Cardiac muscle cell (in vitro differentiated cells and primary cell): ENCODE data around the gene SKAP2. TPM values are rescaled to one million over a fixed set of nuclear protein-coding genes. Genes with fewer than 3 reads are reported as not detected.
A peak's percentile ranks its signal among the peaks of the same experiment; 100 is the strongest.

Experiments used
- DNase-seq, 2 donors: peaks; one replicate each; pipeline versions ENCODE4 v3.0.0 to v3.0.0-alpha.2; 2010 to 2017; ENCODE audit warnings: low read depth in 1 of 2, low spot score in 1 of 2
- H3K27ac ChIP-seq: fragments of 200-600 bp; sonication (generic); 2 replicates; pipeline ENCODE4 v1.5.1; 2016
- H3K27me3 ChIP-seq: fragments of 200-600 bp; sonication (generic); 2 replicates; pipeline ENCODE4 v1.6.0; 2016; ENCODE audit warnings: control low read depth
- H3K36me3 ChIP-seq: fragments of 200-600 bp; sonication (generic); 2 replicates; pipeline ENCODE4 v1.5.1; 2016; ENCODE audit warnings: control low read depth
- H3K4me1 ChIP-seq: fragments of 200-600 bp; sonication (generic); 2 replicates; pipeline ENCODE4 v1.8.1; 2017; ENCODE audit warnings: low read depth, mild to moderate bottlenecking, mixed run types
- H3K4me3 ChIP-seq: fragments of 200-600 bp; sonication (generic); 2 replicates; pipeline ENCODE4 v1.5.1; 2016; ENCODE audit warnings: mild to moderate bottlenecking
- H3K9me3 ChIP-seq: fragments of 200-600 bp; sonication (generic); 2 replicates; pipeline ENCODE4 v1.5.1; 2017; ENCODE audit warnings: low read depth, mild to moderate bottlenecking, control low read depth
- polyA plus RNA-seq: library from polyadenylated mRNA; unstranded; fragments of >200 nt; fragmentation: Nextera tagmentation; extraction: Ambion mirVana; gene quantifications from 2 replicates; pipeline ENCODE4 v1.2.1, GENCODE V29; 2016
- total RNA-seq: library from RNA; depleted of rRNA; stranded (reverse); fragments of >200 nt; gene quantifications from 2 replicates; pipeline ENCODE4 v1.2.3, GENCODE V29; 2016
- TF ChIP-seq, protein P1 (sequence below): IDR thresholded peaks from 2 replicates; pipeline ENCODE4 v1.5.1; 2012; ENCODE audit warnings: low read depth, mild to moderate bottlenecking, low read length

SKAP2 gene
- total and polyA plus RNA-seq, 2 experiments from 2014 or later = 1.2 to 2.8 TPM

DNA sequence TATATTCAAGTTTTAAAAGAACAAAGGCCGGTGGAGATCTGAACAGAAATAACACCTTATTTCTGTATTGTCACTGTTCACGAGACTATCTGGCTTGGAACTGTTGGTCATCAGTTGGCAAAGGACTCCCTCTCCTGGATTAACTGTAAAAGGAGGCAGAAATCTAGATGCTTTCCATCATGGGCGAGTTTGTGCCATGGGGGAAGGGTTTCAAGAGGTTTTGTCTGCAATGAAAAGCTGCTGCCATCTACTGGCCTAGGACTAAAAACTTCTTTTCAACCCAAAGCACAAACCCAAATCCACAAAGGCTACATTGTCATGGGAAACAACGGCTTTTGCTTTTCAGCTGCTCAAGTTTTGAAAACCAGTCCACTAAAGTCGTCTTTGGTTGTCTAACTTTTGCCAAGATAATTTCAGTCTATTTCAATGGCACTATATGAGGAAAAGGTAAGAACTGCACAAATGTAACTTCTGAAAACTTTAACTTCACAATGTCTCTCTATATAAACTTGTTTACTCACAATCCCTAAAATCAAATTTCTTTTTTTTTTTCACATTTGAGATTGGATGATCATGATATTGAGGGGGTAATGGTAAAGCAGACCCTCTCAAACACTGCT, 196.8 kb downstream of the SKAP2 start:
- TF ChIP-seq, protein P1, sequence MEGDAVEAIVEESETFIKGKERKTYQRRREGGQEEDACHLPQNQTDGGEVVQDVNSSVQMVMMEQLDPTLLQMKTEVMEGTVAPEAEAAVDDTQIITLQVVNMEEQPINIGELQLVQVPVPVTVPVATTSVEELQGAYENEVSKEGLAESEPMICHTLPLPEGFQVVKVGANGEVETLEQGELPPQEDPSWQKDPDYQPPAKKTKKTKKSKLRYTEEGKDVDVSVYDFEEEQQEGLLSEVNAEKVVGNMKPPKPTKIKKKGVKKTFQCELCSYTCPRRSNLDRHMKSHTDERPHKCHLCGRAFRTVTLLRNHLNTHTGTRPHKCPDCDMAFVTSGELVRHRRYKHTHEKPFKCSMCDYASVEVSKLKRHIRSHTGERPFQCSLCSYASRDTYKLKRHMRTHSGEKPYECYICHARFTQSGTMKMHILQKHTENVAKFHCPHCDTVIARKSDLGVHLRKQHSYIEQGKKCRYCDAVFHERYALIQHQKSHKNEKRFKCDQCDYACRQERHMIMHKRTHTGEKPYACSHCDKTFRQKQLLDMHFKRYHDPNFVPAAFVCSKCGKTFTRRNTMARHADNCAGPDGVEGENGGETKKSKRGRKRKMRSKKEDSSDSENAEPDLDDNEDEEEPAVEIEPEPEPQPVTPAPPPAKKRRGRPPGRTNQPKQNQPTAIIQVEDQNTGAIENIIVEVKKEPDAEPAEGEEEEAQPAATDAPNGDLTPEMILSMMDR = peak; percentile 89
- no peaks in the 10 kb centered on the region for H3K4me1 ChIP-seq
- DNase-seq = peak; percentile 94 to 95
- no peaks in the 10 kb centered on the region for H3K9me3 ChIP-seq
- H3K36me3 ChIP-seq = no peaks in the 10 kb centered on the region
- H3K4me3 ChIP-seq = no peak overlapping the region
- peaks cover 31% of the 10 kb centered on the region for H3K27me3 ChIP-seq
- H3K27ac ChIP-seq = no peak overlapping the region

DNA sequence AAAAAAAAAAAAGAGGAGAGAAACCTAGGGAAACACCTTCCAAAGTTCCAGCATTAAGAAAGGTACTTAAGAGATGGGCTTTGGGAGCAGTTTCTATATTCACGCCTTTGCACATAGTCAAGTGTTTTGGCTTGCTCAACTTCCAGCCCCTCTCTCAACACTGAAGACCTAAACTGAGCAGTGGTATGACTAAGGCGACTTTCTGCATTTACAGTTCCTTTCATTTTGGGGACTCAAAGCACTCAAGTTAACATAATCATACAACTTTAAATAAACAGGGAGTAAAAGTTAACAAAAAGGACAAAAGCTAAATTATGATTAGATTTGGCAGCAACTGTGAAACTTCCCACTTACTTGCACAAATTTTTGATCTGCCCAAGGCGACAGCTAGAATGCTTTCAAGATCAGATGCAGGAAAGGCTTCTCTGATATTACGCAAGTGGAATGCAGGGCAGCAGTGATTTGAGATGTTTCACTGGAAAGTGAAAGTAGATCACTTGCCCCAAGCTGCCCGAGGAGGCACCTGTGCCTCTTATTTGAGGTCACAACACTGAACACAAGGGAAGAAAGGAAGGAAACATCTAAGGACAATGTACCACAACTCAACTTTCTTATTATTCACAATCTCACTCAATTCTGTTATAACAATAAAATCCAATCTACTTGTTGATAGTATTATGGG, 199.5 kb downstream of the SKAP2 start:
- Histone ChIP-seq H3K27ac (no peak overlapping the region), H3K4me3 (no peak overlapping the region), H3K27me3 (peaks cover 10% of the 10 kb centered on the region), H3K36me3 (no peaks in the 10 kb centered on the region), H3K9me3 (no peaks in the 10 kb centered on the region), H3K4me1 (no peaks in the 10 kb centered on the region)
- peak in 1 of 2 donors; percentile 18 for DNase-seq
- TF ChIP-seq, protein P1 = no peak

DNA sequence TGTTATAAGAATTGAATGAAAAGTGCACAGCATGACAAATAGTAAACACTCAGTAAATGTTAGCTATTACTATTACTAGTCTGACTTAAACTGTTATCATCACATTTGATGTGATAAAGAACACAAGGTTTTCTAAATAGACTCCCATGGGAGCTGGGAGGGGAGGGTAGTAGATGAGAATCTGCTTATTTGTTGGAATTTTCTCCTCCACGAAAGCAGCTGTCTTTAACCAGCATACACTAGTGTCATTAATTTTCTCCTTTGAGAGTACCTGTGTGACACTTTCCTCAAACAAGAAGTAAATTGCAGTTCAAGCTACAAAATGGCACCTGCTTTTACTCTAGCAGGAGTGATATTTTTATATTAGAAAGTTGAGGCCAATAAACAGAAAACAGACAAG, 200.1 kb downstream of the SKAP2 start:
- Histone ChIP-seq H3K27ac (no peak overlapping the region), H3K36me3 (no peaks in the 10 kb centered on the region), H3K27me3 (peaks cover 7% of the 10 kb centered on the region), H3K4me1 (no peaks in the 10 kb centered on the region), H3K9me3 (no peaks in the 10 kb centered on the region), H3K4me3 (no peak overlapping the region)
- TF ChIP-seq, protein P1 = no peak
- no peak for DNase-seq

DNA sequence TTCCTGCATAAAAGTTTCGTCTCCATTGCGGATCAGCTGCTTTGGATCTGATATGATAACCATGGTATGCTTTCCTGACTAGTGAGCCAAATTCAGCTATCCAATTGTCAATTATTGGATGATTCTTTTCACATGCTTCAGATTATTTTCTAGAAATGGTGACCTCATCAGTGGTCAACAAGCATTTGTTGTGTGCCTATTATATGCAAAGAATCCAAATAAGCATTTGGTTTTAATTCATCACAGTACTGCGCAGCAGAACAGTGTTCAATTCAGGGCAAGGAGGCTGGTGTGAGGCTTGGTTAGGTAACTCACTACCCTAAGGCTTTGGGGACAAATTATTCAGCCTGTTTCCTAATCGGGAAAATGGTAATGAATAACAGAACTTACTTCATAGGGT, 200.5 kb downstream of the SKAP2 start:
- DNase-seq = no peak
- no peak overlapping the region for H3K4me3 ChIP-seq
- H3K4me1 ChIP-seq = no peaks in the 10 kb centered on the region
- no peak overlapping the region for H3K27ac ChIP-seq
- TF ChIP-seq, protein P1 = no peak
- peaks cover 7% of the 10 kb centered on the region for H3K27me3 ChIP-seq
- no peaks in the 10 kb centered on the region for H3K9me3 ChIP-seq
- no peaks in the 10 kb centered on the region for H3K36me3 ChIP-seq

DNA sequence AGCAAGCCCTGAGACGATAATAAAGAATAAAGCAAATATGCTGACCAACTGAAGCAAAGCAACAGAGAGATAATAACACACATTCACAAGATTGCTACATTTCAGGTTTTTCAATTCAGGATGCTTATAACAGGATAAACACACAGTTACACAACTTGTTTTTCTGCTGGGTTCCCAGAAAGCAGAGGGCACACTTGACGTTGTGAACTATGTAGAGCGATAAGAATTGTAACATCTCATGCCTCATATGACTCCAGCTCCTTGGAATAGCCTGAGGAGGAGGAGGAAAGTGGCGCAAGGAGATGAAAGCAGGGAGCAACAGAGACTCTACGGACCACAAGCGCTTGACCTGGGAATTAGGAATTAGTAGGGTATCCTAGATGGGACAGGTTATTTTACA, 201.7 kb downstream of the SKAP2 start:
- peaks cover 7% of the 10 kb centered on the region for H3K27me3 ChIP-seq
- DNase-seq = no peak
- no peak overlapping the region for H3K4me3 ChIP-seq
- no peaks in the 10 kb centered on the region for H3K4me1 ChIP-seq
- H3K36me3 ChIP-seq = no peaks in the 10 kb centered on the region
- TF ChIP-seq, protein P1 = no peak
- no peak overlapping the region for H3K27ac ChIP-seq
- no peaks in the 10 kb centered on the region for H3K9me3 ChIP-seq
